WTC11 (cell line): ENCODE data around the gene ADAMTSL4. TPM values are rescaled to one million over a fixed set of nuclear protein-coding genes. Genes with fewer than 3 reads are reported as not detected.

Experiments
- ATAC-seq: fragments of 200-7000 bp; cut with Tn5 transposase; 2 replicates; pipeline ENCODE4 v1.10.0; 2021; ENCODE audit warnings: mild to moderate bottlenecking, moderate library complexity
- CTCF ChIA-PET: fragments of 300-600 bp; sonication (Branson Sonifier 250); formaldehyde crosslinking; loops from one replicate; lab custom pipeline; 2021; ENCODE audit warnings: antibody characterized with exemption; lab: Charles Lee
- POLR2A ChIA-PET: fragments of 350-600 bp; sonication (Branson Sonifier 250); formaldehyde crosslinking; loops from one replicate; lab custom pipeline; 2021; ENCODE audit warnings: antibody characterized with exemption; lab: Charles Lee
- DNase-seq: peaks from one replicate; pipeline ENCODE4 v3.0.0; 2021; ENCODE audit warnings: low spot score
- H3K27ac Mint-ChIP-seq: 2 replicates; pipeline ENCODE4 v1.8.0; 2021; ENCODE audit warnings: mixed read lengths
- H3K27me3 Mint-ChIP-seq: 2 replicates; pipeline ENCODE4 v1.8.0; 2021; ENCODE audit warnings: low read depth, mild to moderate bottlenecking, moderate library complexity, mixed read lengths
- H3K36me3 Mint-ChIP-seq: 2 replicates; pipeline ENCODE4 v1.8.0; 2021; ENCODE audit warnings: mixed read lengths
- H3K4me1 Mint-ChIP-seq: 2 replicates; pipeline ENCODE4 v1.8.0; 2022; ENCODE audit warnings: mixed read lengths
- H3K4me3 Mint-ChIP-seq: 2 replicates; pipeline ENCODE4 v1.8.0; 2021; ENCODE audit warnings: mild to moderate bottlenecking, moderate library complexity, mixed read lengths
- H3K9me3 Mint-ChIP-seq: 2 replicates; pipeline ENCODE4 v1.8.0; 2021; ENCODE audit warnings: mixed read lengths
- EMX1 ChIP-seq: fragments of 250-450 bp; sonication (Bioruptor Pico); IDR thresholded peaks from 2 replicates; pipeline ENCODE4 v1.8.0; 2021; ENCODE audit warnings: mild to moderate bottlenecking
- FOXK1 ChIP-seq: sonication (generic); formaldehyde crosslinking; IDR thresholded peaks from 2 replicates; pipeline ENCODE4 v1.8.0; 2022; ENCODE audit warnings: mild to moderate bottlenecking, moderate library complexity, missing genetic modification reagents
- FOXP1 ChIP-seq: sonication (generic); formaldehyde crosslinking; IDR thresholded peaks from 2 replicates; pipeline ENCODE4 v1.8.0; 2022; ENCODE audit warnings: missing genetic modification reagents, mild to moderate bottlenecking, moderate library complexity, borderline replicate concordance
- GRHL2 ChIP-seq: fragments of 250-450 bp; sonication (Bioruptor Pico); IDR thresholded peaks from 2 replicates; pipeline ENCODE4 v1.8.0; 2022; ENCODE audit warnings: mild to moderate bottlenecking, moderate library complexity; ENCODE audit not compliant: insufficient replicate concordance, severe bottlenecking
- MXD4 ChIP-seq: fragments of 250-450 bp; sonication (Bioruptor Pico); IDR thresholded peaks from 2 replicates; pipeline ENCODE4 v1.8.0; 2021; ENCODE audit warnings: mild to moderate bottlenecking, moderate library complexity, borderline replicate concordance
- PRRX2 ChIP-seq: fragments of 250-450 bp; sonication (Bioruptor Pico); IDR thresholded peaks from 2 replicates; pipeline ENCODE4 v1.8.0; 2021; ENCODE audit warnings: mild to moderate bottlenecking
- SP1 ChIP-seq: sonication (generic); formaldehyde crosslinking; conservative IDR thresholded peaks from 2 replicates; pipeline ENCODE4 v1.8.1; 2022; ENCODE audit warnings: missing genetic modification reagents
- ZNF232 ChIP-seq: sonication (generic); formaldehyde crosslinking; IDR thresholded peaks from 2 replicates; pipeline ENCODE4 v1.8.0; 2022; ENCODE audit warnings: mild to moderate bottlenecking, missing genetic modification reagents
- ZNF263 ChIP-seq: sonication (generic); formaldehyde crosslinking; IDR thresholded peaks from 2 replicates; pipeline ENCODE4 v1.8.1; 2022; ENCODE audit warnings: low read depth, mild to moderate bottlenecking, moderate library complexity, missing genetic modification reagents
- ZNF317 ChIP-seq: sonication (generic); formaldehyde crosslinking; IDR thresholded peaks from 2 replicates; pipeline ENCODE4 v1.8.1; 2023; ENCODE audit warnings: low read depth, mild to moderate bottlenecking, moderate library complexity, missing genetic modification reagents, borderline replicate concordance
- ZNF416 ChIP-seq: fragments of 250-450 bp; sonication (Bioruptor Pico); IDR thresholded peaks from 2 replicates; pipeline ENCODE4 v1.9.0; 2021; ENCODE audit warnings: mild to moderate bottlenecking, inconsistent platforms
- total RNA-seq: library from RNA; stranded (reverse); gene quantifications from 3 replicates; pipeline ENCODE4 v1.2.3, GENCODE V29; 2021
- TF ChIP-seq, protein P1 (sequence below): sonication (generic); formaldehyde crosslinking; IDR thresholded peaks from 2 replicates; pipeline ENCODE4 v1.8.0; 2023; ENCODE audit warnings: mild to moderate bottlenecking, missing genetic modification reagents
- TF ChIP-seq, protein P2 (sequence below): sonication (generic); formaldehyde crosslinking; IDR thresholded peaks from 2 replicates; pipeline ENCODE4 v1.8.1; 2023; ENCODE audit warnings: mild to moderate bottlenecking, missing genetic modification reagents
- TF ChIP-seq, protein P3 (sequence below): sonication (generic); formaldehyde crosslinking; IDR thresholded peaks from 2 replicates; pipeline ENCODE4 v1.8.0; 2023; ENCODE audit warnings: missing genetic modification reagents
- TF ChIP-seq, protein P4 (sequence below): sonication (generic); formaldehyde crosslinking; conservative IDR thresholded peaks from 2 replicates; pipeline ENCODE4 v1.8.1; 2022; ENCODE audit warnings: mild to moderate bottlenecking, missing genetic modification reagents
- TF ChIP-seq, protein P5 (sequence below): sonication (generic); formaldehyde crosslinking; IDR thresholded peaks from 2 replicates; pipeline ENCODE4 v1.8.1; 2023; ENCODE audit warnings: mild to moderate bottlenecking, missing genetic modification reagents
- TF ChIP-seq, protein P6 (sequence below): sonication (generic); formaldehyde crosslinking; IDR thresholded peaks from 2 replicates; pipeline ENCODE4 v1.8.1; 2022; ENCODE audit warnings: low read depth, missing genetic modification reagents, borderline replicate concordance
- TF ChIP-seq, protein P7 (sequence below): sonication (generic); formaldehyde crosslinking; IDR thresholded peaks from 2 replicates; pipeline ENCODE4 v1.8.1; 2023; ENCODE audit warnings: mild to moderate bottlenecking, missing genetic modification reagents, moderate library complexity
- TF ChIP-seq, protein P8 (sequence below): sonication (generic); formaldehyde crosslinking; IDR thresholded peaks from 2 replicates; pipeline ENCODE4 v1.8.1; 2022; ENCODE audit warnings: mild to moderate bottlenecking, missing genetic modification reagents, moderate library complexity, borderline replicate concordance
- TF ChIP-seq, protein P9 (sequence below): sonication (generic); formaldehyde crosslinking; IDR thresholded peaks from 2 replicates; pipeline ENCODE4 v1.8.1; 2022; ENCODE audit warnings: low read depth, mild to moderate bottlenecking, moderate library complexity, missing genetic modification reagents, borderline replicate concordance

The ADAMTSL4 gene
- total RNA-seq, 1 experiment from 2014 or later, result 6.6 TPM

DNA sequence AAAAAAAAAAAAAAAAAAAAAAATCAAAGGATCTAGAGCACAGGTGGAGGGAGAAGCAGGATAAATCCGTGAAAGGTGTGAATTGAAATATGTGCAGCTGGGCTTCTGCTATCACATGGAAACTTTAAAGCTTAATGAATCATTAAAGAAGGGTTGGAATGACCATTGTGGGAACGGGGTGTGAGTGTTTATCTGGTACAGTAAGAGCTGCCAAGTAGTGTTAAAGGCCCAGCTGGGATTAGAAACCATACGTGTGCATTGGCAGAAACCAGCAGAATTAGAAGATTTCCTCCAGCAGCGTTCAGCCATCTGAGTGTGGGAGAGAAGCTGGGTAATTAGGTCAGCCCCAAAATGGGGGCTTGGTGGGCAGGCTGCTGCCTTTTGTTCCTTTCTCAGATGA is 20.2 kb upstream of the ADAMTSL4 start (continued):
- TF ChIP-seq, protein P1, sequence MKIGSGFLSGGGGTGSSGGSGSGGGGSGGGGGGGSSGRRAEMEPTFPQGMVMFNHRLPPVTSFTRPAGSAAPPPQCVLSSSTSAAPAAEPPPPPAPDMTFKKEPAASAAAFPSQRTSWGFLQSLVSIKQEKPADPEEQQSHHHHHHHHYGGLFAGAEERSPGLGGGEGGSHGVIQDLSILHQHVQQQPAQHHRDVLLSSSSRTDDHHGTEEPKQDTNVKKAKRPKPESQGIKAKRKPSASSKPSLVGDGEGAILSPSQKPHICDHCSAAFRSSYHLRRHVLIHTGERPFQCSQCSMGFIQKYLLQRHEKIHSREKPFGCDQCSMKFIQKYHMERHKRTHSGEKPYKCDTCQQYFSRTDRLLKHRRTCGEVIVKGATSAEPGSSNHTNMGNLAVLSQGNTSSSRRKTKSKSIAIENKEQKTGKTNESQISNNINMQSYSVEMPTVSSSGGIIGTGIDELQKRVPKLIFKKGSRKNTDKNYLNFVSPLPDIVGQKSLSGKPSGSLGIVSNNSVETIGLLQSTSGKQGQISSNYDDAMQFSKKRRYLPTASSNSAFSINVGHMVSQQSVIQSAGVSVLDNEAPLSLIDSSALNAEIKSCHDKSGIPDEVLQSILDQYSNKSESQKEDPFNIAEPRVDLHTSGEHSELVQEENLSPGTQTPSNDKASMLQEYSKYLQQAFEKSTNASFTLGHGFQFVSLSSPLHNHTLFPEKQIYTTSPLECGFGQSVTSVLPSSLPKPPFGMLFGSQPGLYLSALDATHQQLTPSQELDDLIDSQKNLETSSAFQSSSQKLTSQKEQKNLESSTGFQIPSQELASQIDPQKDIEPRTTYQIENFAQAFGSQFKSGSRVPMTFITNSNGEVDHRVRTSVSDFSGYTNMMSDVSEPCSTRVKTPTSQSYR (CRISPR knock-in tag), result no peak
- TF ChIP-seq MXD4 (CRISPR knock-in tag) (no peak), ZNF317 (CRISPR knock-in tag) (no peak), ZNF416 (CRISPR knock-in tag) (no peak), FOXP1 (no peak), ZNF263 (no peak)
- TF ChIP-seq, protein P2, sequence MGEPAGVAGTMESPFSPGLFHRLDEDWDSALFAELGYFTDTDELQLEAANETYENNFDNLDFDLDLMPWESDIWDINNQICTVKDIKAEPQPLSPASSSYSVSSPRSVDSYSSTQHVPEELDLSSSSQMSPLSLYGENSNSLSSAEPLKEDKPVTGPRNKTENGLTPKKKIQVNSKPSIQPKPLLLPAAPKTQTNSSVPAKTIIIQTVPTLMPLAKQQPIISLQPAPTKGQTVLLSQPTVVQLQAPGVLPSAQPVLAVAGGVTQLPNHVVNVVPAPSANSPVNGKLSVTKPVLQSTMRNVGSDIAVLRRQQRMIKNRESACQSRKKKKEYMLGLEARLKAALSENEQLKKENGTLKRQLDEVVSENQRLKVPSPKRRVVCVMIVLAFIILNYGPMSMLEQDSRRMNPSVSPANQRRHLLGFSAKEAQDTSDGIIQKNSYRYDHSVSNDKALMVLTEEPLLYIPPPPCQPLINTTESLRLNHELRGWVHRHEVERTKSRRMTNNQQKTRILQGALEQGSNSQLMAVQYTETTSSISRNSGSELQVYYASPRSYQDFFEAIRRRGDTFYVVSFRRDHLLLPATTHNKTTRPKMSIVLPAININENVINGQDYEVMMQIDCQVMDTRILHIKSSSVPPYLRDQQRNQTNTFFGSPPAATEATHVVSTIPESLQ (CRISPR knock-in tag), result no peak
- TF ChIP-seq, protein P3, sequence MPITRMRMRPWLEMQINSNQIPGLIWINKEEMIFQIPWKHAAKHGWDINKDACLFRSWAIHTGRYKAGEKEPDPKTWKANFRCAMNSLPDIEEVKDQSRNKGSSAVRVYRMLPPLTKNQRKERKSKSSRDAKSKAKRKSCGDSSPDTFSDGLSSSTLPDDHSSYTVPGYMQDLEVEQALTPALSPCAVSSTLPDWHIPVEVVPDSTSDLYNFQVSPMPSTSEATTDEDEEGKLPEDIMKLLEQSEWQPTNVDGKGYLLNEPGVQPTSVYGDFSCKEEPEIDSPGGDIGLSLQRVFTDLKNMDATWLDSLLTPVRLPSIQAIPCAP (CRISPR knock-in tag), result no peak
- TF ChIP-seq, protein P4, sequence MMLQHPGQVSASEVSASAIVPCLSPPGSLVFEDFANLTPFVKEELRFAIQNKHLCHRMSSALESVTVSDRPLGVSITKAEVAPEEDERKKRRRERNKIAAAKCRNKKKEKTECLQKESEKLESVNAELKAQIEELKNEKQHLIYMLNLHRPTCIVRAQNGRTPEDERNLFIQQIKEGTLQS (CRISPR knock-in tag), result no peak
- TF ChIP-seq, protein P5, sequence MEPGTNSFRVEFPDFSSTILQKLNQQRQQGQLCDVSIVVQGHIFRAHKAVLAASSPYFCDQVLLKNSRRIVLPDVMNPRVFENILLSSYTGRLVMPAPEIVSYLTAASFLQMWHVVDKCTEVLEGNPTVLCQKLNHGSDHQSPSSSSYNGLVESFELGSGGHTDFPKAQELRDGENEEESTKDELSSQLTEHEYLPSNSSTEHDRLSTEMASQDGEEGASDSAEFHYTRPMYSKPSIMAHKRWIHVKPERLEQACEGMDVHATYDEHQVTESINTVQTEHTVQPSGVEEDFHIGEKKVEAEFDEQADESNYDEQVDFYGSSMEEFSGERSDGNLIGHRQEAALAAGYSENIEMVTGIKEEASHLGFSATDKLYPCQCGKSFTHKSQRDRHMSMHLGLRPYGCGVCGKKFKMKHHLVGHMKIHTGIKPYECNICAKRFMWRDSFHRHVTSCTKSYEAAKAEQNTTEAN (CRISPR knock-in tag), result no peak
- TF ChIP-seq, protein P6, sequence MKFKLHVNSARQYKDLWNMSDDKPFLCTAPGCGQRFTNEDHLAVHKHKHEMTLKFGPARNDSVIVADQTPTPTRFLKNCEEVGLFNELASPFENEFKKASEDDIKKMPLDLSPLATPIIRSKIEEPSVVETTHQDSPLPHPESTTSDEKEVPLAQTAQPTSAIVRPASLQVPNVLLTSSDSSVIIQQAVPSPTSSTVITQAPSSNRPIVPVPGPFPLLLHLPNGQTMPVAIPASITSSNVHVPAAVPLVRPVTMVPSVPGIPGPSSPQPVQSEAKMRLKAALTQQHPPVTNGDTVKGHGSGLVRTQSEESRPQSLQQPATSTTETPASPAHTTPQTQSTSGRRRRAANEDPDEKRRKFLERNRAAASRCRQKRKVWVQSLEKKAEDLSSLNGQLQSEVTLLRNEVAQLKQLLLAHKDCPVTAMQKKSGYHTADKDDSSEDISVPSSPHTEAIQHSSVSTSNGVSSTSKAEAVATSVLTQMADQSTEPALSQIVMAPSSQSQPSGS (CRISPR knock-in tag), result no peak

DNA sequence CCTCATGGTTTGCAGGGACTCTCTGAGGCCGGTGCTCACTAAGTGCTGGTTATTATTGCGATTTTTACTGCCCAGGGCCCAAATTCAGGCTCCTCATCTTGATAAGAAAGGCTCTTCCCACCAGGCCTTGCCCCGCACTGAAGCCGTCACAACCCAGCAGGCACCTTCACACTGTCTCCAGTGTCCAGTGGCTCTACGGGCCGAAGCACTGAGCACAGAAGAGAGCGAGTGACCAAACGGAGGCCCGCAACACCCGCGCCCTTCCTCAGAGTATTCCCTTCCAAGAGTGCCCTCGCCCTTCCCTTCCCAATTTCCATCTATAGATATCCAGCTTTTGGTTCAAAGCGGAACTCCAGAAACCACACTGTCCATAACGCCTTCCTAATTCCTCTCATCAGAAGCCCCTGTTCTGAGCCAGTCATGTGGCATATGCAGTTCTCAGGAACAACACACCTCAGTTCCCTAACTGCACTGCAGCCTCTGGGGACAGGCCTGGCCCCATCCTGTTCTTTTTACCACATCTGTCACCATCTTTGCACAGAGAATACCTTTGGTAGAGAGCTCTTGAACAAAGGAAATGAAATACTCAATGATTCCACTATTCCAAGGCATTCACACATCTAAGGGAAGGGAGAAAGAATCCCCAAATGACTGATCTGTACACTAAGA is 18.6 kb upstream of the ADAMTSL4 start:
- no peaks in the 10 kb centered on the region for H3K9me3 Mint-ChIP-seq
- no peak for DNase-seq
- H3K27me3 Mint-ChIP-seq, result no peaks in the 10 kb centered on the region
- H3K27ac Mint-ChIP-seq, result no peak overlapping the region
- H3K4me3 Mint-ChIP-seq, result no peak overlapping the region
- H3K4me1 Mint-ChIP-seq, result peaks cover 2% of the 10 kb centered on the region; the same call in 1 of the 2 replicates
- H3K36me3 Mint-ChIP-seq, result no peaks in the 10 kb centered on the region
- POLR2A ChIA-PET, result no interaction called here
- no peak for ATAC-seq
- CTCF ChIA-PET, result interaction anchor here (8.4 to 8.6 kb wide), 2 partner anchors 13 to 21 kb away, joined by 124 to 139 read pairs; partner anchors contain the start of genes ADAMTSL4 and FALEC
- TF ChIP-seq, protein P7, sequence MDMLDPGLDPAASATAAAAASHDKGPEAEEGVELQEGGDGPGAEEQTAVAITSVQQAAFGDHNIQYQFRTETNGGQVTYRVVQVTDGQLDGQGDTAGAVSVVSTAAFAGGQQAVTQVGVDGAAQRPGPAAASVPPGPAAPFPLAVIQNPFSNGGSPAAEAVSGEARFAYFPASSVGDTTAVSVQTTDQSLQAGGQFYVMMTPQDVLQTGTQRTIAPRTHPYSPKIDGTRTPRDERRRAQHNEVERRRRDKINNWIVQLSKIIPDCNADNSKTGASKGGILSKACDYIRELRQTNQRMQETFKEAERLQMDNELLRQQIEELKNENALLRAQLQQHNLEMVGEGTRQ (CRISPR knock-in tag), result no peak
- no peak for TF ChIP-seq PRRX2 (CRISPR knock-in tag)
- TF ChIP-seq, protein P8, sequence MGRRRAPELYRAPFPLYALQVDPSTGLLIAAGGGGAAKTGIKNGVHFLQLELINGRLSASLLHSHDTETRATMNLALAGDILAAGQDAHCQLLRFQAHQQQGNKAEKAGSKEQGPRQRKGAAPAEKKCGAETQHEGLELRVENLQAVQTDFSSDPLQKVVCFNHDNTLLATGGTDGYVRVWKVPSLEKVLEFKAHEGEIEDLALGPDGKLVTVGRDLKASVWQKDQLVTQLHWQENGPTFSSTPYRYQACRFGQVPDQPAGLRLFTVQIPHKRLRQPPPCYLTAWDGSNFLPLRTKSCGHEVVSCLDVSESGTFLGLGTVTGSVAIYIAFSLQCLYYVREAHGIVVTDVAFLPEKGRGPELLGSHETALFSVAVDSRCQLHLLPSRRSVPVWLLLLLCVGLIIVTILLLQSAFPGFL (CRISPR knock-in tag), result no peak
- no peak for TF ChIP-seq ZNF317 (CRISPR knock-in tag)
- no peak for TF ChIP-seq EMX1
- no peak for TF ChIP-seq GRHL2 (CRISPR knock-in tag)
- no peak for TF ChIP-seq ZNF232
- no peak for TF ChIP-seq FOXK1 (CRISPR knock-in tag)
- TF ChIP-seq, protein P9, sequence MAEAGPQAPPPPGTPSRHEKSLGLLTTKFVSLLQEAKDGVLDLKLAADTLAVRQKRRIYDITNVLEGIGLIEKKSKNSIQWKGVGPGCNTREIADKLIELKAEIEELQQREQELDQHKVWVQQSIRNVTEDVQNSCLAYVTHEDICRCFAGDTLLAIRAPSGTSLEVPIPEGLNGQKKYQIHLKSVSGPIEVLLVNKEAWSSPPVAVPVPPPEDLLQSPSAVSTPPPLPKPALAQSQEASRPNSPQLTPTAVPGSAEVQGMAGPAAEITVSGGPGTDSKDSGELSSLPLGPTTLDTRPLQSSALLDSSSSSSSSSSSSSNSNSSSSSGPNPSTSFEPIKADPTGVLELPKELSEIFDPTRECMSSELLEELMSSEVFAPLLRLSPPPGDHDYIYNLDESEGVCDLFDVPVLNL (CRISPR knock-in tag), result no peak
- TF ChIP-seq SP1 (CRISPR knock-in tag), result no peak
- TF ChIP-seq, protein P5 (CRISPR knock-in tag), result no peak
- TF ChIP-seq, protein P3 (CRISPR knock-in tag), result no peak
